Vein endothelial cell (primary cell): Measurements from ENCODE around the gene ADIPOR1. TPM values are rescaled to one million over a fixed set of nuclear protein-coding genes. Genes with fewer than 3 reads are reported as not detected.

Source experiments
- small RNA-seq: library from RNA; depleted of rRNA; stranded (forward); fragments of <200 nt; gene quantifications from one replicate; pipeline ENCODE3, GENCODE V24; 2012
- total RNA-seq: library from RNA; depleted of rRNA; stranded (reverse); fragments of >200 nt; gene quantifications from 2 replicates; pipeline ENCODE4 v1.2.3, GENCODE V29; 2012

ADIPOR1 gene
- total RNA-seq: 139 and 140 TPM in 2 replicates

GRCh38 chr1:202957733-202958543 lies at the start of gene ADIPOR1:
TSS of gene ADIPOR1 (minus strand) at chr1:202958312. CDS start at chr1:202951070, 7,242 bp downstream.

GRCh38 chr1:203006948-203007871 lies 49.1 kb upstream of the ADIPOR1 start, which contains the start of gene TMEM183A:
TSS of gene TMEM183A (plus strand) at chr1:203007374. CDS start at chr1:203007466, 92 bp downstream.

GRCh38 chr1:202926581-202927491 lies 31.3 kb downstream of the ADIPOR1 start, which contains the start of gene KLHL12:
TSS of gene KLHL12 (minus strand) at chr1:202927234. CDS start at chr1:202925162, 2,072 bp downstream.

Small RNAs within 50 kb of the gene (small RNA-seq; reads per million reads assigned to genes)
- not detected for gene RF00019

Other genes starting within 250 kb of the ADIPOR1 start
- not detected in 2 replicates for gene SYT2, start 247.9 kb downstream of the ADIPOR1 start, total RNA-seq
- gene KDM5B, start 149.9 kb downstream of the ADIPOR1 start, total RNA-seq: 89.8 and 91.1 TPM in 2 replicates
- gene PCAT6, start 147.4 kb downstream of the ADIPOR1 start, total RNA-seq: 0.48 TPM in 1 of 2 replicates, not detected in the other
- 9.5 and 13.5 TPM in 2 replicates for gene RABIF, start 69.2 kb downstream of the ADIPOR1 start, total RNA-seq
- gene KLHL12, start 31.1 kb downstream of the ADIPOR1 start, total RNA-seq: 23.8 and 24.5 TPM in 2 replicates
- gene CYB5R1, start 8.9 kb upstream of the ADIPOR1 start, total RNA-seq: 25.4 and 36.9 TPM in 2 replicates
- 113 and 126 TPM in 2 replicates for gene TMEM183A, start 49.1 kb upstream of the ADIPOR1 start, total RNA-seq
- under 0.01 and 0.65 TPM in 2 replicates for gene PPFIA4, start 68.2 kb upstream of the ADIPOR1 start, total RNA-seq
- not detected in 2 replicates for gene MYOG, start 127.7 kb upstream of the ADIPOR1 start, total RNA-seq
- gene ADORA1, start 169.4 kb upstream of the ADIPOR1 start, total RNA-seq: not detected in 2 replicates
- gene MYBPH, start 217.5 kb upstream of the ADIPOR1 start, total RNA-seq: not detected in 2 replicates
- gene CHI3L1, start 228.4 kb upstream of the ADIPOR1 start, total RNA-seq: under 0.01 TPM in 1 of 2 replicates, not detected in the other